GM18870 (cell line): ENCODE data around the gene NACC2.

Experiments used
- ATAC-seq: cut with Tn5 transposase; IDR thresholded peaks from one replicate; pipeline ENCODE4 v1.9.1; 2021; ENCODE audit warnings: moderate library complexity; ENCODE audit not compliant: unreplicated experiment

Gene NACC2

GRCh38 chr9:135985889-135986288, 109.2 kb downstream of the NACC2 start:
- ATAC-seq = no peak

- ATAC-seq = no peak
Measured at GRCh38 chr9:135985459-135985774, 109.7 kb downstream of the NACC2 start.

- no peak for ATAC-seq
Measured at GRCh38 chr9:135984072-135984710, 110.9 kb downstream of the NACC2 start.

GRCh38 chr9:135983208-135984071, 111.6 kb downstream of the NACC2 start:
- ATAC-seq = no peak

- no peak for ATAC-seq
Measured at GRCh38 chr9:135982499-135983207, 112.4 kb downstream of the NACC2 start.

- no peak for ATAC-seq
Measured at GRCh38 chr9:135980926-135981630, 114.0 kb downstream of the NACC2 start.

GRCh38 chr9:135979547-135980166, 115.4 kb downstream of the NACC2 start:
- no peak for ATAC-seq

- no peak for ATAC-seq
Measured at GRCh38 chr9:135978642-135979546, 116.2 kb downstream of the NACC2 start.

GRCh38 chr9:135976944-135977343, 118.1 kb downstream of the NACC2 start:
- no peak for ATAC-seq

GRCh38 chr9:135976531-135976930, 118.6 kb downstream of the NACC2 start:
- ATAC-seq = no peak

- no peak for ATAC-seq
Measured at GRCh38 chr9:135975834-135976233, 119.3 kb downstream of the NACC2 start.

- no peak for ATAC-seq
Measured at GRCh38 chr9:135974220-135974573, 120.9 kb downstream of the NACC2 start.

GRCh38 chr9:135973277-135974219, 121.5 kb downstream of the NACC2 start:
- no peak for ATAC-seq

GRCh38 chr9:135971892-135972291, 123.2 kb downstream of the NACC2 start:
- ATAC-seq = no peak

GRCh38 chr9:135971111-135971766, 123.8 kb downstream of the NACC2 start:
- ATAC-seq = no peak

GRCh38 chr9:135970128-135970815, 124.8 kb downstream of the NACC2 start:
- no peak for ATAC-seq

- no peak for ATAC-seq
Measured at GRCh38 chr9:135969064-135969683, 125.9 kb downstream of the NACC2 start.
